Lung (tissue), 12 donors: ENCODE results near the gene MYL5. TPM values are rescaled to one million over a fixed set of nuclear protein-coding genes. Genes with fewer than 3 reads are reported as not detected.
A peak's percentile ranks its signal among the peaks of the same experiment; 100 is the strongest.

ENCODE experiments used
- ATAC-seq: fragments of 200-7000 bp; cut with Tn5 transposase; one replicate; pipeline ENCODE4 v1.9.1; 2020; ENCODE audit warnings: moderate number of reproducible peaks; ENCODE audit not compliant: insufficient read depth, low FRiP score
- DNase-seq, 3 donors: peaks; one replicate each; pipeline ENCODE4 v3.0.0-alpha.2; 2013 to 2017
- H3K27ac ChIP-seq, 2 donors: one replicate each; pipeline ENCODE4 v1.5.1; 2013; ENCODE audit warnings: mild to moderate bottlenecking in 2 of 2, moderate library complexity in 2 of 2, control low read depth in 1 of 2, inconsistent platforms in 1 of 2, low read depth in 1 of 2, low read length in 1 of 2
- H3K27me3 ChIP-seq, 3 donors: one replicate each; pipeline ENCODE4 v1.5.1; 2013; ENCODE audit warnings: low read length in 2 of 3; ENCODE audit not compliant: control insufficient read depth in 3 of 3, insufficient read depth in 3 of 3
- H3K36me3 ChIP-seq, 4 donors: one replicate each; pipeline ENCODE4 v1.5.1; 2013; ENCODE audit warnings: low read length in 4 of 4, mild to moderate bottlenecking in 1 of 4, moderate library complexity in 1 of 4; ENCODE audit not compliant: control insufficient read depth in 4 of 4, insufficient read depth in 4 of 4
- H3K4me1 ChIP-seq, 5 donors: one replicate each; pipeline ENCODE4 v1.5.1; 2013; ENCODE audit warnings: low read length in 5 of 5, mild to moderate bottlenecking in 2 of 5, moderate library complexity in 1 of 5; ENCODE audit not compliant: control insufficient read depth in 5 of 5, insufficient read depth in 5 of 5
- H3K4me3 ChIP-seq: one replicate; pipeline ENCODE4 v1.5.1; 2013; ENCODE audit warnings: mild to moderate bottlenecking, control low read depth, moderate library complexity
- H3K9ac ChIP-seq, 2 donors: one replicate each; pipeline ENCODE4 v1.5.1; 2013; ENCODE audit warnings: low read length in 2 of 2, control low read depth in 1 of 2; ENCODE audit not compliant: insufficient read depth in 1 of 2
- H3K9me3 ChIP-seq, 4 donors: one replicate each; pipeline ENCODE4 v1.5.1; 2013; ENCODE audit warnings: low read length in 3 of 4, mild to moderate bottlenecking in 1 of 4, moderate library complexity in 1 of 4; ENCODE audit not compliant: control insufficient read depth in 4 of 4, insufficient read depth in 3 of 4
- WGBS, 2 donors: extraction: QIAGEN DNeasy Blood & Tissue Kit; methylation state at CpG; one replicate each; pipeline ENCODE4 v1.1.7; 2013; 5-methylcytosine and 5-hydroxymethylcytosine counted together
- polyA plus RNA-seq, 2 donors: library from polyadenylated mRNA; stranded (reverse); fragments of 200-250 nt; gene quantifications; one replicate each; pipeline ENCODE4 v1.2.1, GENCODE V29; 2013
- total RNA-seq, 2 donors: library from RNA; depleted of rRNA in 1 of 2; stranded (reverse); fragments of >200 nt in 1 of 2; gene quantifications; one replicate each; pipeline ENCODE4 v1.2.1, GENCODE V29; 2014 to 2021
- TF ChIP-seq, protein P1 (sequence below): IDR thresholded peaks from 2 replicates; pipeline ENCODE4 v1.5.1; 2012; ENCODE audit warnings: mild to moderate bottlenecking; ENCODE audit errors: control extremely low read depth, extremely low read depth
- donor health status: control.
- donor health status: control.
- donor health status: Bipolar disorder and iron deficiency.
- donor health status: healthy.
- donor health status: DM: yes; HTN: yes; CAD: no.

The MYL5 gene
- total and polyA plus RNA-seq, 4 donors: 5.6 to 20.0 (median 10.5) TPM

DNA sequence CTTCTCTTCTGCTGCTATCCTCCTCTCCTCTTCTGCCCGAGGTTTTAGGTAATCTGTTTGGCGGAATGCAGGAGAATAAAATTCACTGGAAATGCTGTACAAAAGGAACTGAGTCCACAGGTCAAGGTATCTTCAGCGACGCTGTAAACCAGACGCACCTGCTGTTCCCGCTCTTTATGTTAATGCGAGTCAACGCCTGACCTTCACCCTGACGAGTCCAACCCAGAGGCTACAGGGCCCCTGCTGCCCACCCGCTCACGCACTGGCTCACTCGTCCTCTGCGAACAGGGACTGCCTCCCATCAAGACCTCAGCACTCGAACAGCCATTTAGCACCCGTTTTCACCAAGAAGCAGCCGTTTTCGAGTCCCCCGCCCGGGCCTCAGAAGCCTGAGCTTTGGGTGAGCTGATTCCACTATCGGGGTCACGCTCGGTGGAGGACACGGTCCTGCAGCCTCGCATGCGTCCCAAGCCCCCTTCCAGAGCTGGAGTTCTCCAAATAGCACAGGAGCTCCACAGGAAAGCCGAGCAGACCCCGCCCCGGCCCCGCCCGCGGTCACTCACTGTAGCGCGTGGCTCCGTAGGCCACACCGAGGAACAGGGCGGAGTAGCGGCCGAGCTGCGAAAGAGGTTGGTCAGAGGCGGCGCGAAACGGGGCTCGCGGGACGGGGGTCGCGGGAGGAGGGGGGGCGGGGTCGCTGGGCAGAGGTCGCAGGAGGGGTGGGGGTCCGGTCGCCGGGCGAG, 822 bp upstream of the MYL5 start:
- peaks cover 6 to 13% (median 12%) of the 10 kb centered on the region in 4 donors for H3K36me3 ChIP-seq
- H3K4me1 ChIP-seq: peaks cover 4 to 15% (median 8%) of the 10 kb centered on the region in 5 donors
- H3K9ac ChIP-seq: peak overlapping the region; percentile 33 to 63
- TF ChIP-seq, protein P1, sequence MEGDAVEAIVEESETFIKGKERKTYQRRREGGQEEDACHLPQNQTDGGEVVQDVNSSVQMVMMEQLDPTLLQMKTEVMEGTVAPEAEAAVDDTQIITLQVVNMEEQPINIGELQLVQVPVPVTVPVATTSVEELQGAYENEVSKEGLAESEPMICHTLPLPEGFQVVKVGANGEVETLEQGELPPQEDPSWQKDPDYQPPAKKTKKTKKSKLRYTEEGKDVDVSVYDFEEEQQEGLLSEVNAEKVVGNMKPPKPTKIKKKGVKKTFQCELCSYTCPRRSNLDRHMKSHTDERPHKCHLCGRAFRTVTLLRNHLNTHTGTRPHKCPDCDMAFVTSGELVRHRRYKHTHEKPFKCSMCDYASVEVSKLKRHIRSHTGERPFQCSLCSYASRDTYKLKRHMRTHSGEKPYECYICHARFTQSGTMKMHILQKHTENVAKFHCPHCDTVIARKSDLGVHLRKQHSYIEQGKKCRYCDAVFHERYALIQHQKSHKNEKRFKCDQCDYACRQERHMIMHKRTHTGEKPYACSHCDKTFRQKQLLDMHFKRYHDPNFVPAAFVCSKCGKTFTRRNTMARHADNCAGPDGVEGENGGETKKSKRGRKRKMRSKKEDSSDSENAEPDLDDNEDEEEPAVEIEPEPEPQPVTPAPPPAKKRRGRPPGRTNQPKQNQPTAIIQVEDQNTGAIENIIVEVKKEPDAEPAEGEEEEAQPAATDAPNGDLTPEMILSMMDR: no peak
- H3K27ac ChIP-seq: peak overlapping the region; percentile 41 to 66
- peak overlapping the region; percentile 65 for H3K4me3 ChIP-seq
- H3K27me3 ChIP-seq: no peaks in the 10 kb centered on the region
- DNase-seq: peak in 1 of 3 donors; percentile 26
- peak; percentile 29 for ATAC-seq
- 9 to 11% methylated on average over 47 to 55 of the region's 55 CpGs for WGBS, 2 donors
- no peaks in the 10 kb centered on the region for H3K9me3 ChIP-seq

DNA sequence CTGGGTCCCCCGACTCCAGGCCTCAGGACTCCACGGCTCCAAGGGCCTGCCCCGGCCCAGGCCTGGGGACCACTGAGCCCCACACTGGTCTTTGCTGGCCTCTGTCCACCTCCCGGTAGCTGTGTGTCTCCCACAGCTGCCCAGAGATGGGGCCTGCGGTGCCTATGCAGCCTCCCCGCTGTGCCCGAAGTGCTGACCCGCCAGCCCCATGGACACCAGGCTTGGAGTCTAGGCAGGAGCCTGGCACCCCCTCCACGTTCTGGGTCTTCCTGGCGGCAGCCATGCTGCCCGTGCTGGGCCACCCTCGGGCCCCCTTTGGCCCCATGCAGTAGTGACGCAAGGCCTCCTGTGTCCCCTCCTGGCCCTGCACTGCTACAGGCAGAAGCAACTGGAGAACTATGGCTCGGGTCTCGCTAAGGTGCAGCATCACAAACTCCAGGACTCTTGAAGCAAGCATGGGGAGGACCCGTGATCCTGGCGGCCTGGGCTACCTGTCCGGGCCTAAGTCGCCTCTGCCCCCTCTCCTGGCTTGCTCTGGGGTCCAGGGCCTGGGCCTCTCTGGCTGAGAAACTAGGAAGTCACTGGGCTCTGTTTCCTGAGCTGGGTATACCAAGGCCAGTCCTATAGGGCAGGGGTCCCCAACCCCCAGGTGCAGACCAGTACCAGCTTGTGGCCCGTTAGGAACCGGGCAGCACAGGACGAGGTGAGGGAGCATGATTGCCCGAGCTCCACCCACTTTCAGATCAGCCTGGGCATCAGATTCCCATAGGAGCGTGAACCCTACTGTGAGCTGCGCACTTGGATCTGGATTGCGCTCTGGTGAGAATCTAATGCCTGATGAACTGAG, 917 bp downstream of the MYL5 start:
- TF ChIP-seq, protein P1: no peak
- peak in 1 of 3 donors; percentile 26 for DNase-seq
- H3K27ac ChIP-seq: peak overlapping the region; percentile 96

DNA sequence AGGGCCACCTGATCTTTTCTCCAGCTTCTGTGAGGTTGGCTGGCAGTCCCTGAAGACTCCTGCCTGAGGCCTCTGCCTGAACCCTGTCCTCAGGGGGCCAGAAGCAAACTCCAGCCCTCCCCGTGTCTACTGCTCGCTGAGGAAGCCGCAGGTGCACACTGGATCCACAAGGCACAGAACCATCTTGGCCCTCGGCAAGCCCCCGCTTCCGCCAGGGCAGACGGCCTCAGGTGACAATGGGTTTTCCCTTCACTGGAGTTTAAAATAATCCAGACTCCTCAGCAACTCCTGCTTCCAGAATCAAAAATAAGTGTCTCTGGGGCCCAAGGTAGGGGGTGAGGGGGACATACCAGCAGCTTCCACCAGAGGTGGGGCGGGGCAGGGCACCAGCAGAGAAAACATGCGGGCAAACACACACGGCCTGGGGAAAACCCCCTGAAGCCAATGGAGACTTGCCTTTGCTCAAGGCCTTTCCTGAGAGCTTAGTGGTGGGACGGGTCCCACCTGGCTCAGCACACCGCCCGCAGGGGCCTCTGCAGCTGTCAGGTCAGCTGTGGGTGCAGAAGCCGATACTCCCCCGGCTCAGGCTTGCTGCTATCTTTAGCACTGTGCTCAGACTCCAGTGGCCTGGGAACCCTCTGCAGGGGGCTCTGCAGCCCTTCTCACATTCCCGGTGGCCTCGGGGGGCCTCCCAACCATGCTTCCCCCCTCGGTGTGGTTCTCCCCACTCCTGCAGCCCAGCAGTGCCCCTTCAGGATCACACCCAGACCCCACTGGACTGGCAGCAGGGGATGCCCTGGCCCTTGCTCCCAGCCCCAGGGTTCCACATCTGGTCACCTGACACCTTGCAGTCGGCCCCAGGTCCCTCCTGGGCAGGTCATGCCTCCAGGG, 1.9 kb downstream of the MYL5 start:
- Histone ChIP-seq H3K9ac (no peak overlapping the region), H3K36me3 (peaks cover 6 to 12% (median 11%) of the 10 kb centered on the region in 4 donors), H3K27ac (no peak overlapping the region), H3K4me1 (peaks cover 4 to 25% (median 12%) of the 10 kb centered on the region in 5 donors), H3K9me3 (no peaks in the 10 kb centered on the region), H3K4me3 (no peak overlapping the region), H3K27me3 (no peaks in the 10 kb centered on the region)
- ATAC-seq (no peak), DNase-seq (no peak)
- 79 to 85% methylated on average over 19 of the region's 19 CpGs for WGBS, 2 donors
- TF ChIP-seq, protein P1: no peak

More for the DNA sequence above, 917 bp downstream of the MYL5 start:
- peak; percentile 1 for ATAC-seq
- Histone ChIP-seq H3K9ac (peak overlapping the region; percentile 82 to 94), H3K4me3 (peak overlapping the region; percentile 92), H3K27me3 (no peaks in the 10 kb centered on the region), H3K36me3 (peaks cover 6 to 13% (median 12%) of the 10 kb centered on the region in 4 donors), H3K9me3 (no peaks in the 10 kb centered on the region), H3K4me1 (peaks cover 4 to 16% (median 9%) of the 10 kb centered on the region in 5 donors)
- WGBS, 2 donors: 60 to 63% methylated on average over 23 to 26 of the region's 26 CpGs
